ENCODE data around the gene CXorf58.
"Not testable (repeated sequence)": the region's sequence is repeated elsewhere in the genome, so short reads cannot be mapped to it uniquely, and the experiment has no call there.

CXorf58 gene
- long read RNA-seq, partial matches to known transcripts = 0 of 1 reads
- long read RNA-seq, other reads (novel, unspliced or antisense) = 1 of 1 reads

GRCh38 chrX:23907498-23908218 is at the start of gene CXorf58, which contains the start of gene APOO:
Gene CXorf58 (plus strand): TSS chrX:23908006. CDS start chrX:23910303, 2,297 bp downstream.
Gene APOO (minus strand): TSS chrX:23907938. CDS start chrX:23907702, 236 bp downstream.
- H3K27me3 ChIP-seq (ENCODE audit: insufficient read depth, poor library complexity, severe bottlenecking) = no peaks in the 10 kb centered on the region
- peak; percentile 80 to 93 for DNase-seq (ENCODE audit: low read depth in 1 of 2, low spot score in 1 of 2)
- H3K4me3 ChIP-seq (replicated peaks; ENCODE audit: insufficient read depth, low read length) = peak within 1 kb of the TSS; percentile 60
- TF ChIP-seq CTCF (IDR thresholded peaks at IDR 0.05; ENCODE audit: insufficient read depth, low read length) (peak; percentile 33), POLR2AphosphoS5 (IDR thresholded peaks at IDR 0.05; ENCODE audit: low read depth) (no peak), SPI1 (IDR thresholded peaks at IDR 0.05; ENCODE audit: borderline replicate concordance, low read depth) (no peak), REST (IDR thresholded peaks at IDR 0.05; ENCODE audit: insufficient replicate concordance, low read depth) (no peak)
- peak within 1 kb of the TSS; percentile 83 for H3K27ac ChIP-seq (replicated peaks)

- not testable (repeated sequence) for DNase-seq (ENCODE audit: low read depth in 1 of 2, low spot score in 1 of 2); H3K27ac ChIP-seq (replicated peaks); H3K27me3 ChIP-seq (ENCODE audit: insufficient read depth, poor library complexity, severe bottlenecking); H3K4me3 ChIP-seq (replicated peaks; ENCODE audit: insufficient read depth, low read length)
These were observed 48.6 kb upstream of the CXorf58 start for GRCh38 chrX:23859238-23859637.

- TF ChIP-seq SPI1 (IDR thresholded peaks at IDR 0.05; ENCODE audit: borderline replicate concordance, low read depth) (no peak), GABPA (IDR thresholded peaks at IDR 0.05; ENCODE audit: low read depth) (no peak), REST (IDR thresholded peaks at IDR 0.05; ENCODE audit: insufficient replicate concordance, low read depth) (no peak), POLR2AphosphoS5 (IDR thresholded peaks at IDR 0.05; ENCODE audit: low read depth) (no peak), CTCF (IDR thresholded peaks at IDR 0.05; ENCODE audit: insufficient read depth, low read length) (no peak)
- no peaks in the 10 kb centered on the region for H3K27me3 ChIP-seq (ENCODE audit: insufficient read depth, poor library complexity, severe bottlenecking)
- no peak overlapping the region for H3K27ac ChIP-seq (replicated peaks)
- no peak for DNase-seq (ENCODE audit: low read depth in 1 of 2, low spot score in 1 of 2)
- H3K4me3 ChIP-seq (replicated peaks; ENCODE audit: insufficient read depth, low read length) = no peak overlapping the region
These were observed 46.5 kb upstream of the CXorf58 start for GRCh38 chrX:23861215-23861896.

GRCh38 chrX:23861952-23862351 is 45.9 kb upstream of the CXorf58 start:
- not testable (repeated sequence) for DNase-seq (ENCODE audit: low read depth in 1 of 2, low spot score in 1 of 2); H3K4me3 ChIP-seq (replicated peaks; ENCODE audit: insufficient read depth, low read length); H3K27me3 ChIP-seq (ENCODE audit: insufficient read depth, poor library complexity, severe bottlenecking); H3K27ac ChIP-seq (replicated peaks)
